ENCODE measurements around the gene EHMT1.

DNA sequence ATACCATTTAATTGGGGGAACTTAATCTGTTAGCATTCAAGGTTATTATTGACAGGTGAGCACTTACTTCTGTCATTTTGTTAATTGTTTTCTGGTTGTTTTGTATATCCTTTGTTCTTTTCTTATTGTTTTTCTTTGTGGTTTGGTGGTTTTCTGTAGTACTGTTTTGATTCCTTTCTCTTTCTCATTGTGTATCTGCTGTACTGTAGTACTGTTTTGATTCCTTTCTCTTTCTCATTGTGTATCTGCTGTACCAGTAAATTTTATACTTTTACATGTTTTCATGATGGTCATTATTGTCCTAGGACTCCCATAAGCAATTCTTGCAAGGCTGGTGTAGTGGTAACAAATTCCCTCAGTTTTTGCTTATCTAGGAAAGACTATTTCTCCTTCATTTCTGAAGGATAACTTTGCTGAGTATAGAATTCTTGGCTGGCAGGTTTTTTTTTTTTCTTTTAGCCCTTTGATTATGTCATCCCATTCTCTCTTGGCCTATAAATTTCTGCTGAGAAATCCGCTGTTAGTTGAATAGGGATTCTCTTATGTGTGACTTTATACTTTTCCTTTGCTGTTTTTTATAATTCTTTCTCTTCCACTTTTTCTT, 234.7 kb downstream of the EHMT1 start:
- TF ChIP-seq, protein P1, sequence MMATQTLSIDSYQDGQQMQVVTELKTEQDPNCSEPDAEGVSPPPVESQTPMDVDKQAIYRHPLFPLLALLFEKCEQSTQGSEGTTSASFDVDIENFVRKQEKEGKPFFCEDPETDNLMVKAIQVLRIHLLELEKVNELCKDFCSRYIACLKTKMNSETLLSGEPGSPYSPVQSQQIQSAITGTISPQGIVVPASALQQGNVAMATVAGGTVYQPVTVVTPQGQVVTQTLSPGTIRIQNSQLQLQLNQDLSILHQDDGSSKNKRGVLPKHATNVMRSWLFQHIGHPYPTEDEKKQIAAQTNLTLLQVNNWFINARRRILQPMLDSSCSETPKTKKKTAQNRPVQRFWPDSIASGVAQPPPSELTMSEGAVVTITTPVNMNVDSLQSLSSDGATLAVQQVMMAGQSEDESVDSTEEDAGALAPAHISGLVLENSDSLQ (IDR thresholded peaks at IDR 0.05), result no peak
- TF ChIP-seq SUZ12 (IDR thresholded peaks at IDR 0.05) (no peak), TARDBP (IDR thresholded peaks at IDR 0.05) (no peak), LEF1 (IDR thresholded peaks at IDR 0.05; ENCODE audit: borderline replicate concordance) (no peak), SP1 (IDR thresholded peaks at IDR 0.05) (no peak), NFRKB (IDR thresholded peaks at IDR 0.05) (no peak), FOXK2 (IDR thresholded peaks at IDR 0.05) (no peak), ZNF384 (IDR thresholded peaks at IDR 0.05) (no peak), HDGF (IDR thresholded peaks at IDR 0.05; ENCODE audit: borderline replicate concordance) (no peak), FOXA1 (IDR thresholded peaks at IDR 0.05) (no peak), ELF4 (IDR thresholded peaks at IDR 0.05) (no peak), BHLHE40 (IDR thresholded peaks at IDR 0.05; ENCODE audit: borderline replicate concordance) (no peak), ARNT (IDR thresholded peaks at IDR 0.05) (no peak), CTBP1 (IDR thresholded peaks at IDR 0.05; ENCODE audit: borderline replicate concordance) (no peak)

All from HEK293T (cell line).